HG03442 (cell line): Measurements from ENCODE around the gene SLC2A4RG.
"Not testable (repeated sequence)": the region's sequence is repeated elsewhere in the genome, so short reads cannot be mapped to it uniquely, and the experiment has no call there.

Experiments
- ATAC-seq: cut with Tn5 transposase; IDR thresholded peaks from one replicate; pipeline ENCODE4 v1.9.1; 2021; ENCODE audit warnings: mild to moderate bottlenecking, moderate library complexity; ENCODE audit not compliant: unreplicated experiment

The SLC2A4RG gene

GRCh38 chr20:63773571-63774241 is 34.1 kb downstream of the SLC2A4RG start:
- ATAC-seq, result no peak

DNA sequence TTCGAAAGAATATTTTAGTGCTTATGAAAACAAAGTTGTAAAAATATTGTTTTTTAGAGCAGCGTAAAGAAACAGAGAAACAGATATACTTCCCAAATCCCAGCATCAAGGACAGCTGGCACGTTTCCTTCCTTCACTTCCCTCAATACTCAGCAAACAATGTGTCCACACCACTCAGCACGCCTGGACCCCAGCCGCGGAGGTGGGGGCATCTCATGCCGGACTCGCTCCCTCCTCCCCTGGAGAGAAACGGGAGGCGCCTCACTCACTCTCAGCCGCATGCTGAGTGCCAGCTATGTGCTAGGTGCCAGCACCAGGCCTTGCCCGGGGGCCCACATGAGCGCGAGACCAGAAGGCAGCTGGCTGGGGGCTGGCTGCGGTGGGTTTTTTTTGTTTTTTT is 34.7 kb downstream of the SLC2A4RG start:
- ATAC-seq, result no peak

DNA sequence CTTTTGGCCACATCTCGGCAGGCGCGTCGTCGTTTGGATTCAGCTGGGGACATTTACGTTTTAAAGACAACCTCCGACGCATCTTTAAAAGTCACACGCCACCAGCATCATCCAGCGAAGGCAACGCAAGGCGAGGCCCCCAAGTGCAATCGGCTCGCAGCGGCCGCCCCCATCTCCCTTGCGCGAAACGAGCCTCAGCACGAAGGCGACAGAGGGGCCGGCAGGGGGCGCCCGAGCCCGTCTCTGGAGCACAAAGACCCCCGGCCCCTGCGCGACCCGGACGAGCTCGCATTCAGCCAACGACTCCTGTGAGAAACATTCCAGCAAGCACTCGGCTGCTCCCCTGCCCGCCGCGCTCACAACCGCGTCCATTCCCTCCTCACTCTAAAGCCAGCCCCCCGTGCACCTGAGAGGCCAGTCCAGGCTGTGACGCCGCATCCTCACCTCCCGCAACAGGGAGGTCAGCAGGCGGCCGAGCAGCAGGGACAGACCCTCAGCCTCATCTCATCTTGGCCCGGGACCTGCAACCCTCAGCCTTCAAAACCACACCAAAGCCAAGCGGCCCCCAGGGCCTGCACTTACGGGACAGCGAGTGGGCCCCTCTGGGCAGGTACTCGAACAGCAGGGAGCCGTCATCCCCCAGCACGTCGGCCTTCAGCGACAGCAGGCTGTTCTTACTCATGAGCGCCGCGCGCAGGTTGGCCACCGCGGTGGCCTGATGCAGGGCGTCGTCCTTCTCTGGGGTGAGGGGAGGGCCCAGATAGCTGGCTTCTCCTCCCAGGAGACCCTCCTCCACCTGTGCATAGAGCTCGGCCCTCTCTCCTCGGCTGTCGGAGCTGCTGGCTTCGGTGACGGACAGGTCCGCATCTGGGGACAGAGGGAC is 35.8 kb downstream of the SLC2A4RG start:
- no peak for ATAC-seq

- not testable (repeated sequence) for ATAC-seq
Observed at GRCh38 chr20:63776875-63777274, 37.3 kb downstream of the SLC2A4RG start.

DNA sequence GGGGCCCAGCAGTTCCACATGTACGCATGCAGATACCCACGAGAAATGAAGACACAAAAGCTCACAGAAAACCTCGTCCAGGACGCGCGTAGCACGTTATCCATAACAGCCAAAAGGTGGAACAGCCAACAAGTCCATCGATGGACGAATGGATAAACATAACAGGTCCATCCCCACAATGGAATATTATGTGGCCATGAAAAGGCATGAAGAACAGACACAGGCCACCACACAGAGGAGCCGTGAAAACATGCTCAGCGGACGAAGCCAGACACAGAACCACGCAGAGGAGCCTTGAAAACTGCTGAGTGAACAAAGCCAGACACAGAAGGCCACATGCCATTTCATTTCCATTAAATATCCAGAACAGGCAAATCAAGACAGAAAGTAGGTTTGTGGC is 38.0 kb downstream of the SLC2A4RG start:
- no peak for ATAC-seq

DNA sequence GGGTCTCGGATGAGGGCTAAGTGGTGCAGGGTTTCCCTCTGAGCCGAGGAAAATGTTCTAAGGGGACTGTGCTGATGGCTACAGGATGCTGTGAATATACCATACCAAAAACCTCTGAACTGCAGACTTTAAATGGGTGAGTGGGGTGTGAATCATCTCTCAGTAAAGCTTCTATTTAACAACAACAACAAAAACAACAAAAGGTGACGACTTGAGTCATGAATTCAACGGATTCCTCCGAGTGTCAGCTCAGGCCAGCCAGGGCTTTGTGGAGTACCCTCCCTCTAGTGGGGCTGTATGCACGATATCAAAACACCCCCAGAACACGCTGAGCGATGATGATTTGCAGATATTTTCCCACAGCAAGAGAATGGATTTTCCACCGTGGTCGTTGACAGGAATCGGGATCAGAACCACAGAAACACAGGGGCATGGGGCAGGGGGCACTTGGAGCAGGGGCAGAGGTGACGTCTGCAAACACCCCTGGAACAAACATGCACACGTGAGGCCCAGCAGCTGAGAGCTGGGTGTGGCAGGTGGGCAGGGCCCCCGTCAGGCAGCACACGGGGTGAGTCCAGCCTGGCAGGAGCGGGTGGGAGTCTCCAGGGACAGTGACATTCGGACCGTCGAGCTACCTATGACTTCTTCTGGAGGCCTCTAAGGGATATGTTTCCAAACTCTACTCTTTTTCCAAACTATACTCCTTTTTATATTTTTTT is 38.6 kb downstream of the SLC2A4RG start:
- no peak for ATAC-seq

GRCh38 chr20:63778857-63779256 is 39.3 kb downstream of the SLC2A4RG start:
- no peak for ATAC-seq

GRCh38 chr20:63781181-63781580 is 41.6 kb downstream of the SLC2A4RG start:
- ATAC-seq, result no peak

- ATAC-seq, result no peak
Observed at GRCh38 chr20:63782051-63782471, 42.5 kb downstream of the SLC2A4RG start.

DNA sequence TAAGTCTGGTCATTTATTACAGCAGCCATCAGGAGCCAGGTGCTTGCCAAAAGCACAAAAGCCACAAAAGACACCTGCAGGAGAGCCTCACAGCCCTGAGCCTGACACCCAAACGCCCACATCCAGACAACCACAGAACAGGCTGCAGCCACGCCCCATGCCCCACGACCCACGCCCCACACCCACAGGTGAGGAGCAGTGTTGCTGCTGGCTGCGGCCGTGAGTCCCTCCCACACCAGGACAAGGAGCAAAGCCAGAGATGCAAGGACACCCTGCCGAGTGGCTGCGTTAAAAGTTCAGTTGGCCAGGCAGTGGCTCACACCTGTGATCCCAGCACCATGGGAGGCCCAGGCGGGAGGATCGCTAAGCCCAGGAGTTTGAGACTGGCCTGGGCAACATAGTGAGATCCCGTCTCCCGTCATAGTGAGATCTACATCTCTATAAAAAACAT is 43.0 kb downstream of the SLC2A4RG start:
- no peak for ATAC-seq

GRCh38 chr20:63783970-63784369 is 44.4 kb downstream of the SLC2A4RG start:
- ATAC-seq, result no peak

DNA sequence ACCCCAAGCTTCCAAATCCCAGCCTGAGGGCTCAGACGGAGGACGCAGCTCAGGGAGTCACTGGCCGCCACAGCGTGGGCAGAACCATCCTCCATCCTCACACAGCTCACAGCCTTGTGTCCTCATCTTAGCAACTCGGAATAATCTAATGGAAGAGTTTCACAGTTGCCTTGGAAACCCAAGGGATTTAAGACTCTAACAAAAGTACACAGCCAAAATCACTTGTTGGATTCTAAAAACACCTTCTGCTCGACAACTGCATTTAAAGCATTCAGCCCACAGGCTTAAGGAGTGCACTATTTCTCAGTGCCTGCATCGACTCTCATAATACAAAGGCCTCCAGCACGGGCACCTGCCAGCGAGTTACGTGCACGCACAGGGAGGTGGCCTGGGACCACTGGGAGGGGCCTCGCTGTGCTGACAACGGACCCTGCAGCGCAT is 46.1 kb downstream of the SLC2A4RG start:
- ATAC-seq, result no peak

DNA sequence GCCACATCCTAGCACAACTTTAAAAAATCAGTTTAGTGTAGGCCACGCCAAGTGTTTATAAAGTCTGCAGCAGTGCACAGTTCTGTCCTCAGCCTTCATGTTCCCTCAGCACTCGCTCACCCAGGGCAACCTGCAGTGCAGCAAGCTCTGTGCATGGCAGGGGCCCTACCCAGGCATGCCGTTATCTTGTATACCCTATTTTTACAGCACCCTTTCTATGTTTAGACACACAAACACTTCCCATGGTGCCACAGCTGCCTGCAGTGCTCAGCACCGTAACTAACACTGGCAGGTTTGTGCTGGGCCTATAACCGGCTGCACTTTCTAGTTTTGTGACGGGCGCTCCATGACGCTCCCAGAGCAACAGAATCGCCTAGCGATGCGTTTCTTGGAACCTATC is 47.7 kb downstream of the SLC2A4RG start:
- no peak for ATAC-seq

DNA sequence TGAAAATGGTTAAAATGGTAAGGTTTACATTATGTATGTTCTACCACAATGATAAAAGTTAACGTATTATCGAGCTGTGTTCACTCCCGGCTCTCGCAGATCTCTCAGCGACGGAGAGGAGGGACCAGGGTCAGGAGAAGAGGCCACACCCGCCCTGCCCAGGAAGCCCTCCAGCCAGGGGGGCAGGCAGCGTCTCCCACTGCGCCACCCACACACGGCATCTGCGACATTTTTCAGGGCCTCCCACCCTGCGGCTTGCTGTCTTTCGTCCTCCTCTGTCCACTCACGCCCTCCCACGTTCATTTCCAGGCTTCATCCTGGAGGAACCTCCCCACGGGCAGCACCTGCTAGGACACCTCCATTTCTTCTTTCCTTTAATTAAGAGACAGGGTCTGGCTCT is 48.2 kb downstream of the SLC2A4RG start:
- no peak for ATAC-seq

GRCh38 chr20:63789836-63790571 is 50.4 kb downstream of the SLC2A4RG start:
- no peak for ATAC-seq

DNA sequence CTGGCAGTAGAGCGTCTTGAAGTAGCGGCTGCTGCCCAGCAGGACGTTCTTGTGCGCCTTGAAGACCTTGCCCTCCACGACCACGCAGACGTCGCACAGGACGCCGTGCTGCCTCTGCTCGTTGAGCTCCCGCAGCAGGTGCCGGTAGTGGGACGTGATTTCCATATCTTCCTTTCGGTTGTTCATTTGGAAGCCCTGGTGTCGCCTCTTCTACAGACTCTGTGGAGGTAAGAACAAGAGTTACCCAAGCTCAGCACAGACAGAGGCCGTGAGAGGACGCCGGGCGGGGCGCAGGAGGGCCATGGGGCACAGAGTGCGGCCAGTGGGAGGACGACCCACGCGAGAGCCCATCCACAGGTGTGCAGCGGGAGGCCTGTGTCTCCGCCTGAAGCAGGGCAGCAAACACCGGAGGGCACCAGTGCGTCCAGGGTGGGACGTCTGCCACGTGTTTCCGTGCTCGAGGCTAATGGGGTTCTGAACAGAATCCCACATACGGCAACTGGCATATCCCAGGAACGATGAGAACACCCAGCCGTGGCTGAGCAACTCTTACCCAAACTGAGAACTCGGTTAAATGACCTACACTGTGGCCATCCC is 51.1 kb downstream of the SLC2A4RG start:
- no peak for ATAC-seq

GRCh38 chr20:63791497-63792156 is 52.1 kb downstream of the SLC2A4RG start:
- no peak for ATAC-seq

GRCh38 chr20:63792866-63793265 is 53.3 kb downstream of the SLC2A4RG start:
- ATAC-seq, result no peak
